OCI-LY3 (cell line): ENCODE measurements around the gene SMTN.

Experiments used
- CTCF ChIP-seq: fragments of 200-600, 300-600 bp; sonication (generic); IDR thresholded peaks from 2 replicates; pipeline ENCODE4 v1.5.1; 2014; ENCODE audit warnings: antibody characterized with exemption, low read length, low read depth
- EZH2phosphoT487 ChIP-seq: fragments of 200-600 bp; shearing (Covaris generic); IDR thresholded peaks from 2 replicates; pipeline ENCODE4 v1.6.1; 2018; ENCODE audit warnings: antibody characterized with exemption, mixed run types, low read depth

GRCh38 chr22:31104869-31105268 is 23.8 kb downstream of the SMTN start:
- TF ChIP-seq CTCF (no peak), EZH2phosphoT487 (no peak)
